CD8-positive, alpha-beta memory T cell (primary cell): ENCODE measurements around the gene OR5AR1. TPM values are rescaled to one million over a fixed set of nuclear protein-coding genes. Genes with fewer than 3 reads are reported as not detected.

Experiments
- CTCF ChIA-PET: fragments of 350-600 bp; sonication (Branson Sonifier 250); formaldehyde crosslinking; loops from one replicate; lab custom pipeline; 2021; ENCODE audit warnings: antibody characterized with exemption; lab: Charles Lee
- POLR2A ChIA-PET: fragments of 350-600 bp; sonication (Branson Sonifier 250); formaldehyde crosslinking; loops from one replicate; lab custom pipeline; 2021; ENCODE audit warnings: antibody characterized with exemption; lab: Charles Lee
- DNase-seq, 5 donors: peaks; one replicate each; pipeline versions ENCODE4 v3.0.0 to v3.0.0-alpha.2; 2020 to 2022; ENCODE audit warnings: mixed read lengths in 1 of 5
- H3K27ac ChIP-seq: one replicate; pipeline ENCODE4 v1.7.0; 2013; ENCODE audit warnings: low read depth, mild to moderate bottlenecking, low read length, moderate library complexity
- H3K27me3 ChIP-seq: 2 replicates; pipeline ENCODE4 v1.7.0; 2013; ENCODE audit warnings: low read length, mild to moderate bottlenecking; ENCODE audit not compliant: insufficient read depth, poor library complexity, severe bottlenecking
- H3K36me3 ChIP-seq: 2 replicates; pipeline ENCODE4 v1.7.0; 2013; ENCODE audit warnings: mild to moderate bottlenecking, low read length, moderate library complexity; ENCODE audit not compliant: insufficient read depth
- H3K4me1 ChIP-seq: 2 replicates; pipeline ENCODE4 v1.7.0; 2013; ENCODE audit warnings: mild to moderate bottlenecking, low read length, moderate library complexity; ENCODE audit not compliant: insufficient read depth
- H3K4me3 ChIP-seq: 2 replicates; pipeline ENCODE4 v1.7.0; 2013; ENCODE audit warnings: mild to moderate bottlenecking, low read length
- H3K9me3 ChIP-seq: 2 replicates; pipeline ENCODE4 v1.7.0; 2013; ENCODE audit warnings: mild to moderate bottlenecking, low read length
- H3K27ac Mint-ChIP-seq, 8 donors: one replicate each; pipeline ENCODE4 v1.8.0; 2020 to 2021; ENCODE audit warnings: mixed read lengths in 8 of 8, mild to moderate bottlenecking in 6 of 8, inconsistent platforms in 3 of 8, moderate library complexity in 3 of 8
- H3K27me3 Mint-ChIP-seq, 2 donors: one replicate each; pipeline ENCODE4 v1.8.0; 2020 to 2021; ENCODE audit warnings: mixed read lengths in 2 of 2, mild to moderate bottlenecking in 1 of 2, moderate library complexity in 1 of 2
- H3K36me3 Mint-ChIP-seq, 3 donors: one replicate each; pipeline ENCODE4 v1.8.0; 2020 to 2021; ENCODE audit warnings: mixed read lengths in 3 of 3, inconsistent platforms in 1 of 3, mild to moderate bottlenecking in 1 of 3
- H3K4me1 Mint-ChIP-seq, 3 donors: one replicate each; pipeline ENCODE4 v1.8.0; 2020 to 2021; ENCODE audit warnings: mixed read lengths in 3 of 3, inconsistent platforms in 1 of 3, mild to moderate bottlenecking in 1 of 3
- H3K4me3 Mint-ChIP-seq, 7 donors: one replicate each; pipeline ENCODE4 v1.8.0; 2020 to 2021; ENCODE audit warnings: mixed read lengths in 7 of 7, mild to moderate bottlenecking in 6 of 7, moderate library complexity in 4 of 7, inconsistent platforms in 2 of 7
- H3K9me3 Mint-ChIP-seq, 5 donors: one replicate each; pipeline ENCODE4 v1.8.0; 2020 to 2022; ENCODE audit warnings: mixed read lengths in 5 of 5, mild to moderate bottlenecking in 3 of 5, moderate library complexity in 2 of 5, inconsistent platforms in 1 of 5
- polyA plus RNA-seq: library from polyadenylated mRNA; unstranded; fragments of 300-500 nt; fragmentation: Illumina TruSeq; gene quantifications from one replicate; pipeline ENCODE4 v1.2.3, GENCODE V29; 2021
- total RNA-seq, 2 experiments: library from RNA; stranded (reverse); gene quantifications; one replicate each; pipeline ENCODE4 v1.2.3, GENCODE V29; 2021

The OR5AR1 gene
- total RNA-seq (not detected), polyA plus RNA-seq (not detected)

GRCh38 chr11:56663386-56663785 lies at the start of gene OR5AR1:
TSS of gene OR5AR1 (plus strand) at chr11:56663686. CDS start at chr11:56663686, 0 bp downstream.
- no peak within 1 kb of the TSS for H3K27ac ChIP-seq
- Mint-ChIP-seq H3K9me3 (peaks cover 0 to 31% (median 12%) of the 10 kb centered on the region in 5 donors), H3K27me3 (no peaks in the 10 kb centered on the region), H3K27ac (no peak within 1 kb of the TSS), H3K4me1 (no peaks in the 10 kb centered on the region), H3K36me3 (no peaks in the 10 kb centered on the region), H3K4me3 (no peak within 1 kb of the TSS)
- H3K9me3 ChIP-seq = no peaks in the 10 kb centered on the region
- H3K27me3 ChIP-seq = no peaks in the 10 kb centered on the region
- no peak within 1 kb of the TSS for H3K4me3 ChIP-seq
- DNase-seq = no peak
- no peaks in the 10 kb centered on the region for H3K36me3 ChIP-seq
- no peaks in the 10 kb centered on the region for H3K4me1 ChIP-seq
- ChIA-PET CTCF (no interaction called here), POLR2A (no interaction called here)

- no peaks in the 10 kb centered on the region for H3K36me3 ChIP-seq
- no peak overlapping the region for H3K27ac ChIP-seq
- no peaks in the 10 kb centered on the region for H3K9me3 ChIP-seq
- DNase-seq = no peak
- H3K9me3 Mint-ChIP-seq = peaks cover 6 to 12% (median 8%) of the 10 kb centered on the region in 5 donors
- H3K27me3 Mint-ChIP-seq = no peaks in the 10 kb centered on the region
- H3K4me3 ChIP-seq = no peak overlapping the region
- POLR2A ChIA-PET = no interaction called here
- H3K27ac Mint-ChIP-seq = no peak overlapping the region
- no peaks in the 10 kb centered on the region for H3K36me3 Mint-ChIP-seq
- CTCF ChIA-PET = no interaction called here
- H3K4me1 Mint-ChIP-seq = no peaks in the 10 kb centered on the region
- H3K4me1 ChIP-seq = no peaks in the 10 kb centered on the region
- no peaks in the 10 kb centered on the region for H3K27me3 ChIP-seq
- H3K4me3 Mint-ChIP-seq = no peak overlapping the region
These were observed 38.8 kb upstream of the OR5AR1 start for GRCh38 chr11:56624661-56625110.

- H3K27ac ChIP-seq = no peak overlapping the region
- no peaks in the 10 kb centered on the region for H3K4me1 ChIP-seq
- POLR2A ChIA-PET = no interaction called here
- no peaks in the 10 kb centered on the region for H3K4me1 Mint-ChIP-seq
- CTCF ChIA-PET = no interaction called here
- no peaks in the 10 kb centered on the region for H3K36me3 Mint-ChIP-seq
- no peak for DNase-seq
- peaks cover 0 to 14% (median 7%) of the 10 kb centered on the region in 5 donors for H3K9me3 Mint-ChIP-seq
- H3K9me3 ChIP-seq = no peaks in the 10 kb centered on the region
- H3K4me3 ChIP-seq = no peak overlapping the region
- H3K4me3 Mint-ChIP-seq = no peak overlapping the region
- no peaks in the 10 kb centered on the region for H3K27me3 ChIP-seq
- H3K27me3 Mint-ChIP-seq = no peaks in the 10 kb centered on the region
- no peaks in the 10 kb centered on the region for H3K36me3 ChIP-seq
- H3K27ac Mint-ChIP-seq = no peak overlapping the region
These were observed 37.5 kb upstream of the OR5AR1 start for GRCh38 chr11:56625946-56626345.

GRCh38 chr11:56632329-56632728 lies 31.2 kb upstream of the OR5AR1 start:
- H3K4me1 ChIP-seq = no peaks in the 10 kb centered on the region
- ChIA-PET POLR2A (no interaction called here), CTCF (no interaction called here)
- no peaks in the 10 kb centered on the region for H3K9me3 ChIP-seq
- H3K27ac Mint-ChIP-seq = no peak overlapping the region
- no peaks in the 10 kb centered on the region for H3K27me3 Mint-ChIP-seq
- H3K4me1 Mint-ChIP-seq = no peaks in the 10 kb centered on the region
- no peak overlapping the region for H3K4me3 Mint-ChIP-seq
- H3K27me3 ChIP-seq = no peaks in the 10 kb centered on the region
- no peak overlapping the region for H3K4me3 ChIP-seq
- H3K36me3 Mint-ChIP-seq = no peaks in the 10 kb centered on the region
- H3K9me3 Mint-ChIP-seq = peaks cover 0 to 27% (median 3%) of the 10 kb centered on the region in 5 donors
- no peak for DNase-seq
- no peak overlapping the region for H3K27ac ChIP-seq
- no peaks in the 10 kb centered on the region for H3K36me3 ChIP-seq

GRCh38 chr11:56636861-56637260 lies 26.6 kb upstream of the OR5AR1 start:
- H3K9me3 Mint-ChIP-seq = peaks cover 1 to 21% (median 6%) of the 10 kb centered on the region in 5 donors
- no peak for DNase-seq
- no peak overlapping the region for H3K27ac Mint-ChIP-seq
- Histone ChIP-seq H3K36me3 (no peaks in the 10 kb centered on the region), H3K4me3 (no peak overlapping the region), H3K27ac (no peak overlapping the region), H3K27me3 (no peaks in the 10 kb centered on the region), H3K9me3 (no peaks in the 10 kb centered on the region), H3K4me1 (no peaks in the 10 kb centered on the region)
- H3K4me1 Mint-ChIP-seq = no peaks in the 10 kb centered on the region
- ChIA-PET POLR2A (no interaction called here), CTCF (no interaction called here)
- H3K27me3 Mint-ChIP-seq = no peaks in the 10 kb centered on the region
- no peak overlapping the region for H3K4me3 Mint-ChIP-seq
- no peaks in the 10 kb centered on the region for H3K36me3 Mint-ChIP-seq

- H3K27ac Mint-ChIP-seq = no peak overlapping the region
- peaks cover 0 to 17% (median 6%) of the 10 kb centered on the region in 5 donors for H3K9me3 Mint-ChIP-seq
- no peaks in the 10 kb centered on the region for H3K36me3 ChIP-seq
- no peaks in the 10 kb centered on the region for H3K27me3 Mint-ChIP-seq
- no peaks in the 10 kb centered on the region for H3K4me1 Mint-ChIP-seq
- no peaks in the 10 kb centered on the region for H3K27me3 ChIP-seq
- no peaks in the 10 kb centered on the region for H3K36me3 Mint-ChIP-seq
- H3K9me3 ChIP-seq = no peaks in the 10 kb centered on the region
- no peaks in the 10 kb centered on the region for H3K4me1 ChIP-seq
- ChIA-PET POLR2A (no interaction called here), CTCF (no interaction called here)
- no peak overlapping the region for H3K27ac ChIP-seq
- no peak for DNase-seq
- no peak overlapping the region for H3K4me3 ChIP-seq
- H3K4me3 Mint-ChIP-seq = no peak overlapping the region
These were observed 26.0 kb upstream of the OR5AR1 start for GRCh38 chr11:56637500-56637899.

GRCh38 chr11:56642339-56642738 lies 21.1 kb upstream of the OR5AR1 start, which contains the start of gene OR5AP2:
TSS of gene OR5AP2 (minus strand) at chr11:56642439. CDS start at chr11:56642439, 0 bp downstream.
- Mint-ChIP-seq H3K27me3 (no peaks in the 10 kb centered on the region), H3K4me1 (no peaks in the 10 kb centered on the region), H3K27ac (no peak within 1 kb of the TSS), H3K9me3 (peaks cover 0 to 25% (median 9%) of the 10 kb centered on the region in 5 donors), H3K4me3 (no peak within 1 kb of the TSS), H3K36me3 (no peaks in the 10 kb centered on the region)
- ChIA-PET CTCF (no interaction called here), POLR2A (no interaction called here)
- Histone ChIP-seq H3K9me3 (no peaks in the 10 kb centered on the region), H3K27ac (no peak within 1 kb of the TSS), H3K27me3 (no peaks in the 10 kb centered on the region), H3K4me1 (no peaks in the 10 kb centered on the region), H3K4me3 (no peak within 1 kb of the TSS), H3K36me3 (no peaks in the 10 kb centered on the region)
- no peak for DNase-seq

- H3K4me1 Mint-ChIP-seq = no peaks in the 10 kb centered on the region
- H3K27me3 Mint-ChIP-seq = no peaks in the 10 kb centered on the region
- POLR2A ChIA-PET = no interaction called here
These were observed 3.7 kb upstream of the OR5AR1 start for GRCh38 chr11:56659755-56660154.

More at GRCh38 chr11:56659755-56660154, 3.7 kb upstream of the OR5AR1 start:
- H3K27ac ChIP-seq = no peak overlapping the region
- no peaks in the 10 kb centered on the region for H3K4me1 ChIP-seq
- Mint-ChIP-seq H3K27ac (no peak overlapping the region), H3K4me3 (no peak overlapping the region), H3K9me3 (peaks cover 0 to 31% (median 15%) of the 10 kb centered on the region in 5 donors), H3K36me3 (no peaks in the 10 kb centered on the region)
- CTCF ChIA-PET = no interaction called here
- DNase-seq = no peak
- H3K9me3 ChIP-seq = no peaks in the 10 kb centered on the region
- no peaks in the 10 kb centered on the region for H3K36me3 ChIP-seq
- no peak overlapping the region for H3K4me3 ChIP-seq
- H3K27me3 ChIP-seq = no peaks in the 10 kb centered on the region
